Thymus (tissue), 14 donors: ENCODE results near the gene TMEM128. TPM values are rescaled to one million over a fixed set of nuclear protein-coding genes. Genes with fewer than 3 reads are reported as not detected.
A peak's percentile ranks its signal among the peaks of the same experiment; 100 is the strongest.

Experiments used
- DNase-seq, 9 donors: peaks; one replicate each; pipeline ENCODE4 v3.0.0-alpha.2; 2013; ENCODE audit warnings: low spot score in 9 of 9, low read depth in 6 of 9, missing footprints in 1 of 9
- H3K27ac ChIP-seq, 2 donors: one replicate each; pipeline ENCODE4 v1.5.1; 2013; ENCODE audit warnings: control low read depth in 1 of 2, low read depth in 1 of 2, low read length in 1 of 2, mild to moderate bottlenecking in 1 of 2, moderate library complexity in 1 of 2
- H3K27me3 ChIP-seq, 2 donors: one replicate each; pipeline ENCODE4 v1.5.1; 2013; ENCODE audit warnings: low read length in 1 of 2; ENCODE audit not compliant: control insufficient read depth in 2 of 2, insufficient read depth in 1 of 2
- H3K36me3 ChIP-seq, 2 donors: one replicate each; pipeline ENCODE4 v1.5.1; 2013; ENCODE audit warnings: low read length in 1 of 2, mild to moderate bottlenecking in 1 of 2, moderate library complexity in 1 of 2; ENCODE audit not compliant: control insufficient read depth in 2 of 2, insufficient read depth in 2 of 2
- H3K4me1 ChIP-seq, 2 donors: one replicate each; pipeline ENCODE4 v1.5.1; 2013; ENCODE audit warnings: low read length in 2 of 2; ENCODE audit not compliant: control insufficient read depth in 2 of 2, insufficient read depth in 2 of 2
- H3K4me3 ChIP-seq, 2 donors: one replicate each; pipeline ENCODE4 v1.5.1; 2013; ENCODE audit warnings: low read length in 2 of 2, control low read depth in 1 of 2, mild to moderate bottlenecking in 1 of 2
- H3K9me3 ChIP-seq, 2 donors: one replicate each; pipeline ENCODE4 v1.5.1; 2013; ENCODE audit warnings: low read length in 1 of 2, mild to moderate bottlenecking in 1 of 2; ENCODE audit not compliant: control insufficient read depth in 2 of 2, insufficient read depth in 1 of 2
- WGBS: extraction: QIAGEN DNeasy Blood & Tissue Kit; methylation state at CpG from one replicate; pipeline ENCODE4 v1.1.7; 2013; 5-methylcytosine and 5-hydroxymethylcytosine counted together
- long read RNA-seq, 10 donors: transcript quantifications; one replicate each; lab custom pipeline, GENCODE V29; 2026
- polyA plus RNA-seq: library from polyadenylated mRNA; stranded (reverse); fragments of 200-250 nt; gene quantifications from one replicate; pipeline ENCODE4 v1.2.3, GENCODE V29; 2013
- total RNA-seq: library from RNA; stranded (reverse); fragments of 120-200 nt; gene quantifications from one replicate; pipeline ENCODE4 v1.2.4, GENCODE V29; 2013
- donor health status: healthy.

The TMEM128 gene, protein sequence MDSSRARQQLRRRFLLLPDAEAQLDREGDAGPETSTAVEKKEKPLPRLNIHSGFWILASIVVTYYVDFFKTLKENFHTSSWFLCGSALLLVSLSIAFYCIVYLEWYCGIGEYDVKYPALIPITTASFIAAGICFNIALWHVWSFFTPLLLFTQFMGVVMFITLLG
- total RNA-seq (30.3 TPM), polyA plus RNA-seq (47.6 TPM)
- long read RNA-seq, donor 1, partial matches to known transcripts, result 0 of 2 reads
- long read RNA-seq, donor 1, other reads (novel, unspliced or antisense), result 0 of 2 reads
- long read RNA-seq, donor 2, result 0 reads
- long read RNA-seq, donor 3, transcript TMEM128-202 (5 exons, 1,221 nt), result major isoform, 30 of 30 reads
- long read RNA-seq, donor 3, partial matches to known transcripts, result 0 of 30 reads
- long read RNA-seq, donor 3, other reads (novel, unspliced or antisense), result 0 of 30 reads
- long read RNA-seq, donor 4, transcript TMEM128-202 (5 exons, 1,221 nt), result major isoform, 9 of 14 reads
- long read RNA-seq, donor 4, partial matches to known transcripts, result 5 of 14 reads
- long read RNA-seq, donor 4, other reads (novel, unspliced or antisense), result 0 of 14 reads
- long read RNA-seq, donor 5, transcript TMEM128-202 (5 exons, 1,221 nt), result major isoform, 20 of 20 reads
- long read RNA-seq, donor 5, partial matches to known transcripts, result 0 of 20 reads
- long read RNA-seq, donor 5, other reads (novel, unspliced or antisense), result 0 of 20 reads
- long read RNA-seq, donor 6, transcript TMEM128-202 (5 exons, 1,221 nt), result major isoform, 11 of 27 reads
- long read RNA-seq, donor 6, partial matches to known transcripts, result 16 of 27 reads
- long read RNA-seq, donor 6, other reads (novel, unspliced or antisense), result 0 of 27 reads
- long read RNA-seq, donor 7, transcript TMEM128-202 (5 exons, 1,221 nt), result major isoform, 17 of 18 reads
- long read RNA-seq, donor 7, partial matches to known transcripts, result 0 of 18 reads
- long read RNA-seq, donor 7, other reads (novel, unspliced or antisense), result 0 of 18 reads
- long read RNA-seq, donor 8, transcript TMEM128-202 (5 exons, 1,221 nt), result major isoform, 7 of 7 reads
- long read RNA-seq, donor 8, partial matches to known transcripts, result 0 of 7 reads
- long read RNA-seq, donor 8, other reads (novel, unspliced or antisense), result 0 of 7 reads
- long read RNA-seq, donor 9, partial matches to known transcripts, result 0 of 4 reads
- long read RNA-seq, donor 9, other reads (novel, unspliced or antisense), result 0 of 4 reads
- long read RNA-seq, donor 10, transcript TMEM128-202 (5 exons, 1,221 nt), result major isoform, 7 of 7 reads
- long read RNA-seq, donor 10, partial matches to known transcripts, result 0 of 7 reads
- long read RNA-seq, donor 10, other reads (novel, unspliced or antisense), result 0 of 7 reads

DNA sequence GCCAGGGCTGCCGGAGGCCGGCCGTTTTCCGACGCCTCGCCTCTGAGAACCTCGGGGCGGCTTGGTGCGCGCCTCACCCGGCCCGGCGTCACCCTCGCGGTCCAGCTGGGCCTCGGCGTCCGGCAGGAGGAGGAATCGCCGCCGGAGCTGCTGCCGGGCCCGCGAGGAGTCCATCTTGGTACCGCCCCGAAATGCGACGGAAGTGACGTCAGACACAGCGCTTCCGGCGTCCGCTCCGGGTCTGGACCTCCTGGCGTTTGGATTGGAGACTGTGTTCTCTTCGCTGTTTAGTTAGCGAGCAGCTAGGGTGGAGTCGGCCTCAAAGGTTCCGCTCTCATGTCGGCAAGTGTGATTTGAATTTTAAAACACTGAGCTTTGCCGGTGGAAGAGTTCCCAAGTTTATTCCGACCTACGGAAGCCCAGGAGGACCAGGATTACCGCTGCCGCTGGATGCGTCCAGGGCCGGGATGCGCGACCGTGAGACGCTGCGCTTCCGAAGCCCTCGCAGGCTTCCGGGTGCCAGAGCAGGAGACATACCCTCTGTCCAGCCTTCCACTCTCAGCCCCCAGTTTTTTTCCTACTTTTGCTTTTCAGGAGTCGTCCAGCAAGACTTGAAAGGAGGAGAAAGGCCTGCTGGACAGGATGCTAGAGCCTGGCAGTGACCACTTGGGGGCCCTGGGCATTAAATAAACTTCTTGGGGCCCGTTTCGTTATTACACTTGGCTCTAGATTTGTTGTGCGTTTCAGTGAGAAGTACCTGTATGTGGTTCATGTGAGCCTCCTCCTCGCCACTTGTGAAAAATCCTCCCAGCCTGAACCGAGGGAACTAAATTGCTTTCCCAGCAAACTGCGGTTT, at the start of gene TMEM128:
Gene TMEM128, minus strand, starts transcription at position 195 of the 856 bp plus-strand sequence. Its CDS starts 21 bp downstream, at position 174.
- 2% methylated on average over 62 of the region's 62 CpGs for WGBS
- peaks cover 18 to 21% of the 10 kb centered on the region in 2 donors for H3K36me3 ChIP-seq
- H3K4me3 ChIP-seq, result peak within 1 kb of the TSS; percentile 78 to 99
- no peaks in the 10 kb centered on the region for H3K9me3 ChIP-seq
- peak within 1 kb of the TSS; percentile 94 to 98 for H3K27ac ChIP-seq
- peak; percentile 83 to 97 (median 93) for DNase-seq
- H3K4me1 ChIP-seq, result peaks cover 13% of the 10 kb centered on the region in 2 donors
- peaks cover 0 to 4% of the 10 kb centered on the region in 2 donors for H3K27me3 ChIP-seq

DNA sequence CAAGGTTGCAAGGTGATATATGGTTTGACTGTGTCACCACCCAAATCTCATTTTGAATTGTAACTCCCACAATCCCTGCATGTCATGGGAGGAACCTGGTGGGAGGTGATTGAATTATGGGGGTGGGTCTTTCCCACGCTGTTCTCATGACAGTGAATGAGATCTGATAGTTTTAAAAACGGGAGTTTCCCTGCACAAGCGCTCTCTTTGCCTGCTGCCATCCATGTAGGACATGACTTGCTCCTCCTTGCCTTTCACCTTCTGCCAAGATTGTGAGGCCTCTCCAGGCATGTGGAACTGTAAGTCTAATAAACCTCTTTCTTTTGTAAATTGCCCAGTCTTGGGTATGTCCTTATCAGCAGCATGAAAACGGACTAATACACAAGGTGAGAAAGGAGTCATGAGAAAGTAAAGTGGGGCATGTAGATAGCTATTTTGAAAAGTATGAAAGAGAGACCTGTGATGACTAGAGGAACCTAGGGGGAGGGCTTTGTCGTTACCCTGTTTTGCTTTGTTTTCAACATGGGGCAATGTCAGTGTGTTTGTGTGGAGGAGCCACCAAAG, 48.3 kb upstream of the TMEM128 start:
- DNase-seq, result no peak
- H3K4me3 ChIP-seq, result no peak overlapping the region
- no peaks in the 10 kb centered on the region for H3K27me3 ChIP-seq
- peaks cover 0 to under 1% of the 10 kb centered on the region in 2 donors for H3K4me1 ChIP-seq
- WGBS, result 99% methylated on average over 5 of the region's 5 CpGs
- H3K9me3 ChIP-seq, result no peaks in the 10 kb centered on the region
- peaks cover 2 to 4% of the 10 kb centered on the region in 2 donors for H3K36me3 ChIP-seq
- no peak overlapping the region for H3K27ac ChIP-seq

DNA sequence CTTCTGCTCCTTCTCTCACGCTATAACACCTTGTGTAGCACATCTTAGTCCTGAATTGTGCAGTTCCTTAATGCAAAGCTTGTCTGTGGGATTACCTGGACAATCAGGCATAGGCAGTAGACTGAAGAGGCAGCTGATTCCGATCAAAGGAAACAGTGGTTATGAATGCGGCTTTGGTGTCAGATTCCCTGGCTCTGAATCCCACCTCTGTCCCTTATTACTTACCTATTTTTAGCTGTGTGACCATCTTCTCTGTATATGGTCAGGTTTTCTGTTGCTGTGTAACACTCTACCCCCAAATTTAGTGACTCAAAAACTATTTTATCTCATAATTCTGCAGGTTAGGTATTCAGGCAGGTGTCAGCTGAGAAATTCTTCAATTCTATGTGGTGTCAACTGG, 45.3 kb upstream of the TMEM128 start:
- Histone ChIP-seq H3K4me1 (peaks cover 11 to 17% of the 10 kb centered on the region in 2 donors), H3K36me3 (peaks cover 0 to 4% of the 10 kb centered on the region in 2 donors), H3K27ac (no peak overlapping the region), H3K27me3 (no peaks in the 10 kb centered on the region), H3K4me3 (no peak overlapping the region), H3K9me3 (no peaks in the 10 kb centered on the region)
- DNase-seq, result no peak
- 97% methylated on average over 3 of the region's 3 CpGs for WGBS

DNA sequence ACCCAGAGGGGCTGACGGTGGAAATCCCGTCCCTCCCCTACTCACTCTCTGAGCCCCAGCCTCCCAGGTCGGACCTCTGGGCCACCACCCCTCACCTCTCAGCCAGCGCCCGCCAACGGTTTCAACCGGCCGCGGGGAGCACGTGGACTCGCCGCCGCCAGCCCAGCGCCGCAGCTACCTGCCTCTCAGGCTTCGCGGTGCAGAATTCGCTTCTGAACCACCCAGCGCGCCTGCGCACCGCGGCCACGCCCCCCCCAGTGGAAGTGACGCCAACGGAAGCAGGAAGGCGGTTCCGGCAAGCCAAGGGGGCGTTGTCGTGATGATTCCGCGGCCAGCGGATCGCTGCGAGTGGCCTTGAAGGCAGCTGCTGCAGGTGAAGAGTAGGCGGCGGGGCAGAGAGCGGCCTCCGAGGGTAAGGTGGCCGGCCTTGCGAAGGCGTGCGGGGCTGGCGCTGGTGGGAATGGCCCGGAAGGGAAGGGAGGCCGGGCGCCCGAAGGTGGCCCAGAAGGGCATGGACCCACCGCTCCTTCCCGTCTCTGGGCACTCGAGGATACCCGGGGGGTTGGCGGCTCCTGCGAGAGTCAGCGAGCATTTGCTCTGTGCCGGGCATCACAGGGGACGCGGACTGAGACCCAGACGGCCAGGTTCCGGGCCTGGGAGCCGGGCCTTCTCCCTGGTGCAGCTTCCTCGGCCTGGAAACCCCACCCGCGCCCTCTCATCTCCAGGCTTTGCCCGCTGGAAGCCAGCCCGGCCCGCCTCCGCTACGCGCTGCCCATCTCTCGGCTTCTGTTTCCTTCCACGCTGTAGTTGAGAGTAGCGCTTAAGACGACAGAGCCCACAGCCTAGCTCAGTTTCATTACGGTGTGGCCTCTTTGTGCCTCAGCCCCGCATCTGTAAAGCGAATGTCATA, 42.2 kb upstream of the TMEM128 start, which contains the start of the genes LYAR and ZBTB49:
Gene LYAR, minus strand, starts transcription at position 214 of the 910 bp plus-strand sequence. CDS start 6,412 bp downstream, outside the sequence.
Gene ZBTB49, plus strand, starts transcription at position 311 of the 910 bp plus-strand sequence. CDS start 9,695 bp downstream, outside the sequence.
- Histone ChIP-seq H3K27ac (peak within 1 kb of the TSS; percentile 55 to 75), H3K36me3 (peaks cover 3 to 4% of the 10 kb centered on the region in 2 donors), H3K4me1 (peaks cover 11 to 17% of the 10 kb centered on the region in 2 donors), H3K27me3 (no peaks in the 10 kb centered on the region), H3K9me3 (no peaks in the 10 kb centered on the region), H3K4me3 (peak within 1 kb of the TSS; percentile 85 to 86)
- DNase-seq, result peak; percentile 74 to 94 (median 87)
- under 1% methylated on average over 77 of the region's 77 CpGs for WGBS

DNA sequence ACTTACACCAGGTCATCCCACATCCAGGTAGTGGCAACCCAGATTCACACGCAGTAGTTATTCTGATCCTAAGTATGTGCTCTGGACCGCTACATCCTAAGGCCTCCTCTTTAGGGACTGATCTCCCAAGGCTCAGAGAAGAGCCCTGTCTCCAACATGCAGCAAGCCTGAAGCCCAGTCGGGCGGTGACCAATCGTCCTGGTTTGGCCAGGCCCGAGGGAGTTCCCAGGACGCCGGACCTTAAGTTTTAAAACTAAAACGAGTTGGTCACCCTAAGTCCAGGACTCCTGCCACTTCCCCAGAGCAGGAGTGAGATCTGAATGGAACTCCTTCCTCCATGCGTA, 41.5 kb upstream of the TMEM128 start:
- Histone ChIP-seq H3K27me3 (no peaks in the 10 kb centered on the region), H3K4me1 (peaks cover 11 to 17% of the 10 kb centered on the region in 2 donors), H3K36me3 (peaks cover 8% of the 10 kb centered on the region in 2 donors), H3K4me3 (peak overlapping the region; percentile 85 to 86), H3K9me3 (no peaks in the 10 kb centered on the region), H3K27ac (peak overlapping the region in 1 of 2 donors; percentile 10)
- peak in 2 of 9 donors; percentile 4 to 18 for DNase-seq
- WGBS, result under 1% methylated on average over 10 of the region's 10 CpGs

DNA sequence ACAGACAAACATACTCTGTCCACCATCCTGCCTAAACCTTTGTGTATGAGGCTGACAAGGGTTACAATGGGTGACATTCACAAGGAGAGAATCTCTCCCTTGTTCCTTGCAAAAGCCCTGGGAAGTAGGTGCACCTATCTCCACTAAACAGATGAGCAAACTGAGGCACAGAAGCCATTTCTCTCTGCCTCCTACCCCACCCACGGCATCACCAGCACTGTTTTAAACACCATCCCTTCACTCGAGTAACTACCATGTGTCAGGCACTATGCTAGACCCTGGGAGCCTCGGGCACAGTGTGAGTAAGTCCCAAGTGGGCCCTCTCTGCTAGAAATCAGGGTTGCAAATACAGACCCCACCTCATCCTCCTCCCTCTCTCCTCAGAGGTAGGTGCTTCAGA, 41.0 kb upstream of the TMEM128 start:
- H3K36me3 ChIP-seq, result peaks cover 8 to 13% of the 10 kb centered on the region in 2 donors
- 53% methylated on average over 3 of the region's 3 CpGs for WGBS
- no peaks in the 10 kb centered on the region for H3K27me3 ChIP-seq
- no peak for DNase-seq
- peak overlapping the region; percentile 85 to 86 for H3K4me3 ChIP-seq
- H3K9me3 ChIP-seq, result no peaks in the 10 kb centered on the region
- peaks cover 11 to 17% of the 10 kb centered on the region in 2 donors for H3K4me1 ChIP-seq
- no peak overlapping the region for H3K27ac ChIP-seq

DNA sequence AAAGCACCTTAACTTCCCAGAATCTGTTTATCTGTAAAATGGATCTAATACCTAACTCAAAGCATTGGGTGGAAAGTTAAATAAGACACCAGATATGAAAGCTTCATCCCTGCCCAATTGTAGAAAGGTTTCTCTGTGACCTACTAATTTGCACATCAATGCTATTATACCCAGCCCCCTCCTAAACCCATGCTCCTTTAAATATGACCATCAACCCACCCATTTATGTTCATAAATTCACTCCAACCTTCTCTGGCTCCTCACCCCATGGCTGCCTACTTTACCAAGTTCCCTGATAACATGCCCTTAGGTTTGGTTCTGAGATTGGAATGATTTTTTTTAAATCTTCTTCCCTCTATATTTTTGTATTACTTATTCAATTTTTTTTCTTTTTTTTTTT, 40.1 kb upstream of the TMEM128 start:
- H3K27ac ChIP-seq, result no peak overlapping the region
- peaks cover 11 to 17% of the 10 kb centered on the region in 2 donors for H3K4me1 ChIP-seq
- peaks cover 8 to 16% of the 10 kb centered on the region in 2 donors for H3K36me3 ChIP-seq

More for the DNA sequence above, 40.1 kb upstream of the TMEM128 start:
- H3K9me3 ChIP-seq, result no peaks in the 10 kb centered on the region
- H3K27me3 ChIP-seq, result no peaks in the 10 kb centered on the region
- H3K4me3 ChIP-seq, result no peak overlapping the region
- no peak for DNase-seq
